ENCODE results near the gene ATP12A.
"Not testable (repeated sequence)": the region's sequence is repeated elsewhere in the genome, so short reads cannot be mapped to it uniquely, and the experiment has no call there.

Gene ATP12A

GRCh38 chr13:24691381-24691780 is 11.2 kb downstream of the ATP12A start:
- DNase-seq: no peak

DNA sequence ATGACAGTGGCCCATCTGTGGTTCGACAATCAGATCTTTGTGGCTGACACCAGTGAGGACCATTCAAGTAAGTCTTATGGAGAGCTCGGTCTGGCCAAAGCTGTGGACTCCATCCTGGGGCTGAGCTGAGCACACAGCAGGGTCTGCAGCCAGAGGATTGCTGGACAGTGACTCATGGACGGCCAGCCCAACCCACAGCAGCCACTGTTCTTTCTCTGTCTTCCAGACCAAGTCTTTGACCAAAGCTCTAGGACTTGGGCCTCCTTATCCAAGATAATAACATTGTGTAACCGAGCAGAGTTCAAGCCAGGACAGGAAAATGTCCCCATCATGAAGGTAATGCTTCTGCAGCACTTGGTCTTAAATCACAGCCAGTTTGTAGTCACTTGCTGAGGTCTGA is 12.4 kb downstream of the ATP12A start:
- DNase-seq: no peak

GRCh38 chr13:24693862-24694471 is 13.8 kb downstream of the ATP12A start:
- DNase-seq: peak in 2 of 4 experiments; percentile 4 to 9

- no peak for DNase-seq
Measured at GRCh38 chr13:24694907-24695306, 14.7 kb downstream of the ATP12A start.

- no peak for DNase-seq
Measured at GRCh38 chr13:24698686-24699085, 18.5 kb downstream of the ATP12A start.

DNA sequence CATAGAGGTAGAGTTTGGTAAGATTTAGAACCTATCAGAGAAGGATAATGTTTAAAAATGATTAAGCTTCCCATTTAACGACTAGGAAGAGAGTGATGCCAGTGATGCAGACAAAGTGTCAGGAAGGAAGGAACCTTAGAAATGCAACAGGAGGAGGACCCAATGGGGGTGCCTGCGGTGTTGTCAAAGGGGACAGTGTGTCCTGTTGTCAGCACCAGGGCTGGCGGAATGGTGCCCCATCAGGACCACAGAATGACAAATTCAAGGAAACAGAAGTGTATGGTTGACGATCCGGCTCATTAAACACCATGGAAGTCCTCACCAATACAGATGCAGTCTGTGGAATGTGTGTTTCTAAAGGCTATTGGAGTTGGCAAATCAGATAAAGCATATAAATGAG is 19.3 kb downstream of the ATP12A start:
- no peak for DNase-seq

DNA sequence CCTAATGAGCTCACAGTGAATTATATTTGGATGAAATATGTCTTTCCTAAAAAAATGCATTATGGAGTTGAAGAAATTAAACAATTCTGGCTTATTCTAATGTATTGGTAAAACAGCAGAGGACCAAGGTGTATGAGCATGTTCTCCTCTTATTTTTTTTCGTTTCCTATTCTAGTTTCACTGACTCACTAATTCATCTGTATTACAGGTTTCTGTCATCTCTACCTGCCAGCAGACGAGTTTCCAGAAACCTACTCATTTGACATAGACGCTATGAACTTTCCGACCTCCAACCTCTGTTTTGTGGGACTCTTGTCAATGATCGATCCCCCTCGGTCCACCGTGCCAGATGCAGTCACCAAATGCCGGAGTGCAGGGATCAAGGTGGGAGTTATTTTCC is 20.3 kb downstream of the ATP12A start:
- no peak for DNase-seq

GRCh38 chr13:24706886-24707585 is 26.8 kb downstream of the ATP12A start:
- no peak for DNase-seq

GRCh38 chr13:24709186-24709913 is 29.1 kb downstream of the ATP12A start:
- DNase-seq: peak; percentile 5 to 30 (median 14)

GRCh38 chr13:24713022-24713421 is 32.8 kb downstream of the ATP12A start:
- no peak for DNase-seq

DNA sequence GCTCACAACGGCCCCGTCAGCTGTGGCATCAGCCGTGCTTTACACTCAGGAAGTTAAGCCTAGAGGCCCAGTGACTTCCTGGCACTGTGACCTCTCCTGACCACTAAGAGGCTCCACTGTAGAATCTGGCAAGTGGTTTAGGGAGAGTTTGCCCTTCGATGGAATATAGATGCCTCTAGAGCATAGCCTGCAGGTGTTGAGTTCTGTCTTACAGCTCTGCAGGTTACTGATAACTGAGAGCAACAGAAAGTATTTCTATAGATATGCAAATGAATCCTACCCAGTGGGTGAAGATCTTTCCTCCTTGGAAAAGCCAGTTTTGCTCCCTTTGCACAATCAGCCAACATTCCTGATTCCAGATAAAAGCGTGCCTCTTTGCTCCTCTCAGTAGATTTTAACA is 35.8 kb downstream of the ATP12A start:
- DNase-seq: no peak

- DNase-seq: no peak
Measured at GRCh38 chr13:24716446-24716845, 36.2 kb downstream of the ATP12A start.

GRCh38 chr13:24717217-24717616 is 37.0 kb downstream of the ATP12A start:
- DNase-seq: no peak

GRCh38 chr13:24718192-24718965 is 38.2 kb downstream of the ATP12A start:
- DNase-seq: no peak

GRCh38 chr13:24719139-24719538 is 38.9 kb downstream of the ATP12A start:
- no peak for DNase-seq

DNA sequence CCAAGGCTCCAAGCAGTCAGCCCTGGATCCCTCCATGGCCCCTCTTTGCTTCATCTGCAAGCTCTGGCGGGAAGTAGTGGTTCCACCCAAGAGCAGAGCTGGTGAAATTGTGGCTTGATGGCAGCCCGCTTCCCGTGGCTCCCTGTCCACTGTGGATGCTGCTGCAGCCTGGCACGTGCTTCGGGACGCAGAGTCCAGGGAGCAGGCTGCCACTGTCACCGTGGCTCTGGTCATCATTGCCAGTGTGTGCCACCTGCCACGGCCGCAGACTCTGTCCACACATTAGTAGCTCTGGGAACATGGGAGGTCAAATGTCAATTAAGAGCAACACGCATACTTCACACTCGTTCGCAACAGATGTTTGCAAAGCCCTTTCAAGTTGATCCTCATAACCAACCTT is 43.0 kb downstream of the ATP12A start:
- no peak for DNase-seq

DNA sequence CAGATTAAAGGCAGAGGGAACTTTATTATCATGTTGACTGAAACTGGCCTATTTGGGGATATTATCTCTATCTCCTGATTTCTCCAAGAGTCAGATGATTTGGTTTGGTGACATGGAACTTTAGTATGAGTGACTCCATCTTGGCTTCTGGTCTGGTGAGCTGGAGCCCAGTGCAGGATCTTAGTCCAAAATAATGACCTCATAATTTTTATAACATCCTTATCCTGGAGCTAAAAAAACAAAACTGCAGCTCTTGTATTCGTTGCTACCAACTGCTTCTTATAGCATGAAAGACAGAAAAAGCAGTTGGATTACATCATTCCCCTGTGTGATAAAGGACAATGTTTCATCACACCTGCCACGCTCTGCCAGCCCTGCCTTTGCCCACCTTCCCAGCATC is 44.5 kb downstream of the ATP12A start:
- DNase-seq: no peak

DNA sequence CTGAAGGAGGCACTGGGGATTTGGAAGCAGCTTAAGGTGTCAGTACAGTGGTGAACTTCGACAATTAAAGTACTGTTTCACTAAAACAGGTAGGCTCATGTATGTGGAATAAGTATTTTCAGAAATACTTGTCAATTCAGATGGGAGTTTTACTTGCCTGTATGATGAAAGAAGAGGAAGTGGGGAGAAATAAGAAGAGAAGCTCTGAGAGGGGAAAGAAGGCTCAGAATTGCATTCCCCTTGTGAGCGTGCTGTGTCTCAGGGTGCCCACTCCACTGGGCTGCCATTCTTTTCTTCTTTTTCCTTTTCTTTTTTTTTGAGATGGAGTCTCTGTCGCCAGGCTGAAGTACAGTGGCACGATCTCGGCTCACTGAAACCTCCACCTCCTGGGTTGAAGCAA is 45.2 kb downstream of the ATP12A start:
- DNase-seq: no peak

GRCh38 chr13:24727731-24728601 is 47.8 kb downstream of the ATP12A start:
- DNase-seq: peak; percentile 8 to 52 (median 46)

- DNase-seq: not testable (repeated sequence)
Measured at GRCh38 chr13:24730873-24731567, 50.8 kb downstream of the ATP12A start.

DNA sequence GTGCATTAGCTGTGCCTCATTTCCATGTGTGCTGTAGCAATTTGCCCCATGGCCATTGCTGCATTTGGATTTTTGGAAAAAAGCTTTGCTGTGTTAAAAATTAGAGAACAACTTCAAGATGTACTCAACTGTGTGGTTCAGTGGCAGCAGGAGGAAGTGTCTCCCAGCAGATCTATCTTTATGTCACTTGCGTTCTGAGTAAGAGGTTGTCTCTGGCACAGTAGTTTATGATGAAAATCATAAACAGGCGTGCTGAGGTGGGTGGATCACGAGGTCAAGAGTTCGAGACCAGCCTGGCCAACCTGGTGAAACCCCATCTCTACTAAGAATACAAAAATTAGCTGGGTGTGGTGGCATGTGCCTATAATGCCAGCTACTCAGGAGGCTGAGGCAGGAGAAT is 54.7 kb downstream of the ATP12A start:
- no peak for DNase-seq

GRCh38 chr13:24737042-24737441 is 56.8 kb downstream of the ATP12A start:
- no peak for DNase-seq
